Liver (tissue), 9 donors: ENCODE data around the gene OR10A2. TPM values are rescaled to one million over a fixed set of nuclear protein-coding genes. Genes with fewer than 3 reads are reported as not detected.

Experiments
- DNase-seq: peaks from one replicate; pipeline ENCODE4 v3.0.0-alpha.2; 2017; ENCODE audit warnings: low spot score
- H3K27ac ChIP-seq, 2 donors: one replicate each; pipeline ENCODE4 v1.7.0; 2013; ENCODE audit warnings: inconsistent platforms in 2 of 2, low read length in 2 of 2, control low read depth in 1 of 2, low read depth in 1 of 2, mild to moderate bottlenecking in 1 of 2
- H3K27me3 ChIP-seq, 4 donors: one replicate each; pipeline versions ENCODE4 v1.6.1 to v1.7.0; 2013; ENCODE audit warnings: low read length in 3 of 4, inconsistent platforms in 1 of 4, mild to moderate bottlenecking in 1 of 4, moderate library complexity in 1 of 4; ENCODE audit not compliant: control insufficient read depth in 4 of 4, insufficient read depth in 4 of 4
- H3K36me3 ChIP-seq, 4 donors: one replicate each; pipeline versions ENCODE4 v1.6.1 to v1.7.0; 2013; ENCODE audit warnings: low read length in 3 of 4, mild to moderate bottlenecking in 3 of 4, low read depth in 1 of 4, moderate library complexity in 1 of 4; ENCODE audit not compliant: control insufficient read depth in 4 of 4, insufficient read depth in 3 of 4
- H3K4me1 ChIP-seq, 4 donors: one replicate each; pipeline versions ENCODE4 v1.6.1 to v1.7.0; 2013; ENCODE audit warnings: low read length in 3 of 4, mild to moderate bottlenecking in 3 of 4, moderate library complexity in 1 of 4; ENCODE audit not compliant: control insufficient read depth in 4 of 4, insufficient read depth in 4 of 4
- H3K4me3 ChIP-seq, 3 donors: one replicate each; pipeline versions ENCODE4 v1.6.1 to v1.7.0; 2013; ENCODE audit warnings: low read length in 3 of 3, control low read depth in 1 of 3, low read depth in 1 of 3, mild to moderate bottlenecking in 1 of 3
- H3K9ac ChIP-seq, 2 donors: one replicate each; pipeline ENCODE4 v1.7.0; 2013; ENCODE audit warnings: low read length in 2 of 2, mild to moderate bottlenecking in 2 of 2, moderate library complexity in 2 of 2, control low read depth in 1 of 2, low read depth in 1 of 2
- H3K9me3 ChIP-seq, 4 donors: one replicate each; pipeline versions ENCODE4 v1.6.1 to v1.7.0; 2013; ENCODE audit warnings: low read length in 3 of 4; ENCODE audit not compliant: control insufficient read depth in 4 of 4
- EGR1 ChIP-seq, 2 donors: IDR thresholded peaks; 2 replicates each; pipeline ENCODE4 v1.6.1; 2016 to 2018; ENCODE audit warnings: antibody characterized with exemption in 2 of 2, low read depth in 2 of 2
- FOXA1 ChIP-seq: IDR thresholded peaks from 2 replicates; pipeline ENCODE4 v1.6.1; 2016; ENCODE audit warnings: antibody characterized with exemption
- FOXA2 ChIP-seq: IDR thresholded peaks from 2 replicates; pipeline ENCODE4 v1.6.1; 2016; ENCODE audit warnings: antibody characterized with exemption
- HNF4A ChIP-seq, 2 donors: conservative IDR thresholded peaks; 2 replicates each; pipeline ENCODE4 v1.6.1; 2016; ENCODE audit warnings: antibody characterized with exemption in 2 of 2, mild to moderate bottlenecking in 2 of 2
- HNF4G ChIP-seq: IDR thresholded peaks from 2 replicates; pipeline ENCODE4 v1.6.1; 2016; ENCODE audit warnings: antibody characterized with exemption
- JUND ChIP-seq, 2 donors: IDR thresholded peaks; 2 replicates each; pipeline ENCODE4 v1.6.1; 2016; ENCODE audit warnings: antibody characterized with exemption in 2 of 2
- NR2F2 ChIP-seq: IDR thresholded peaks from 2 replicates; pipeline ENCODE4 v1.6.1; 2016; ENCODE audit warnings: antibody characterized with exemption
- RAD21 ChIP-seq, 2 donors: IDR thresholded peaks; 2 replicates each; pipeline ENCODE4 v1.6.1; 2016; ENCODE audit warnings: antibody characterized with exemption in 2 of 2, mild to moderate bottlenecking in 2 of 2
- RXRA ChIP-seq, 2 donors: IDR thresholded peaks; 2 replicates each; pipeline ENCODE4 v1.6.1; 2017 to 2018; ENCODE audit warnings: antibody characterized with exemption in 2 of 2, mild to moderate bottlenecking in 1 of 2
- SP1 ChIP-seq: IDR thresholded peaks from 2 replicates; pipeline ENCODE4 v1.6.1; 2018; ENCODE audit warnings: antibody characterized with exemption, mild to moderate bottlenecking
- TAF1 ChIP-seq: conservative IDR thresholded peaks from 2 replicates; pipeline ENCODE4 v1.6.1; 2016; ENCODE audit warnings: antibody characterized with exemption, mild to moderate bottlenecking
- YY1 ChIP-seq: IDR thresholded peaks from 2 replicates; pipeline ENCODE4 v1.6.1; 2016; ENCODE audit warnings: antibody characterized with exemption, mild to moderate bottlenecking
- WGBS: extraction: QIAGEN DNeasy Blood & Tissue Kit; methylation state at CpG from one replicate; pipeline ENCODE4 v1.1.7; 2013; 5-methylcytosine and 5-hydroxymethylcytosine counted together
- polyA plus RNA-seq, 2 donors: library from polyadenylated mRNA; stranded (reverse) in 1 of 2; unstranded in 1 of 2; fragments of 200-250 nt in 1 of 2; fragments of >200 nt in 1 of 2; fragmentation: Nextera tagmentation in 1 of 2; extraction: Ambion mirVana in 1 of 2; gene quantifications; one replicate each; pipeline versions ENCODE4 v1.2.1 to v1.2.3, GENCODE V29; 2013 to 2015
- total RNA-seq, 2 donors: library from RNA; depleted of rRNA; stranded (reverse); fragments of >200 nt; gene quantifications; one replicate each; pipeline ENCODE4 v1.2.3, GENCODE V29; 2014
- TF ChIP-seq, protein P1 (sequence below): IDR thresholded peaks from 2 replicates; pipeline ENCODE4 v1.6.1; 2016; ENCODE audit warnings: antibody characterized with exemption
- TF ChIP-seq, protein P2 (sequence below): IDR thresholded peaks from 2 replicates; pipeline ENCODE4 v1.6.1; 2016; ENCODE audit warnings: antibody characterized with exemption
- TF ChIP-seq, protein P3 (sequence below): IDR thresholded peaks from 2 replicates; pipeline ENCODE4 v1.6.1; 2016; ENCODE audit warnings: antibody characterized with exemption
- TF ChIP-seq, protein P4 (sequence below): IDR thresholded peaks from 2 replicates; pipeline ENCODE4 v1.6.1; 2016; ENCODE audit warnings: antibody characterized with exemption, mild to moderate bottlenecking
- donor health status: healthy.
- donor health status: healthy.
- donor health status: healthy.
- donor health status: healthy.
- donor health status: healthy.

The OR10A2 gene
- total and polyA plus RNA-seq, 4 donors = not detected

DNA sequence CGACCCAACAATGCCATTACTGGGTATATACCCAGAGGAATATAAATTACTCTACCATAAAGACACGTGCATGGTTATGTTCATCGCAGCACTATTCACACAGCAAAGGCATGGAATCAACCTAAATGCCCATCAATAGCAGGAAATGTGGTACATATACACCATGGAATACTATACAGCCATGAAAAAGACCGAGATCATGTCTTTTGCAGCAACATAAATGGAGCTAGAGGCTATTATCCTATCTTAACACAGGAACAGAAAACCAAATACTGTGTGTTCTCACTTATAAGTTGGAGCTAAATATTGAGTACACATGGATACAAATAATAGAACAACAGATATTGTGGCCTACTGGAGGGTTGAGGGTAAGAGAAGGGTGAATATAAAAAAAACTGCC, 26.0 kb downstream of the OR10A2 start:
- Histone ChIP-seq H3K9me3 (no peaks in the 10 kb centered on the region), H3K4me3 (no peak overlapping the region), H3K9ac (no peak overlapping the region), H3K4me1 (no peaks in the 10 kb centered on the region), H3K27ac (no peak overlapping the region), H3K27me3 (peaks cover 0 to 10% (median 2%) of the 10 kb centered on the region in 4 donors), H3K36me3 (no peaks in the 10 kb centered on the region)
- 86% methylated on average over 4 of the region's 4 CpGs for WGBS
- DNase-seq = no peak
- TF ChIP-seq JUND (IDR thresholded peaks at IDR 0.05) (no peak), SP1 (no peak), RAD21 (IDR thresholded peaks at IDR 0.05) (no peak), RXRA (IDR thresholded peaks at IDR 0.05) (no peak), YY1 (no peak), TAF1 (no peak), NR2F2 (no peak), HNF4A (conservative IDR thresholded peaks at IDR 0.05) (no peak)
- TF ChIP-seq, protein P1, sequence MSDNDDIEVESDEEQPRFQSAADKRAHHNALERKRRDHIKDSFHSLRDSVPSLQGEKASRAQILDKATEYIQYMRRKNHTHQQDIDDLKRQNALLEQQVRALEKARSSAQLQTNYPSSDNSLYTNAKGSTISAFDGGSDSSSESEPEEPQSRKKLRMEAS = no peak
- TF ChIP-seq, protein P2, sequence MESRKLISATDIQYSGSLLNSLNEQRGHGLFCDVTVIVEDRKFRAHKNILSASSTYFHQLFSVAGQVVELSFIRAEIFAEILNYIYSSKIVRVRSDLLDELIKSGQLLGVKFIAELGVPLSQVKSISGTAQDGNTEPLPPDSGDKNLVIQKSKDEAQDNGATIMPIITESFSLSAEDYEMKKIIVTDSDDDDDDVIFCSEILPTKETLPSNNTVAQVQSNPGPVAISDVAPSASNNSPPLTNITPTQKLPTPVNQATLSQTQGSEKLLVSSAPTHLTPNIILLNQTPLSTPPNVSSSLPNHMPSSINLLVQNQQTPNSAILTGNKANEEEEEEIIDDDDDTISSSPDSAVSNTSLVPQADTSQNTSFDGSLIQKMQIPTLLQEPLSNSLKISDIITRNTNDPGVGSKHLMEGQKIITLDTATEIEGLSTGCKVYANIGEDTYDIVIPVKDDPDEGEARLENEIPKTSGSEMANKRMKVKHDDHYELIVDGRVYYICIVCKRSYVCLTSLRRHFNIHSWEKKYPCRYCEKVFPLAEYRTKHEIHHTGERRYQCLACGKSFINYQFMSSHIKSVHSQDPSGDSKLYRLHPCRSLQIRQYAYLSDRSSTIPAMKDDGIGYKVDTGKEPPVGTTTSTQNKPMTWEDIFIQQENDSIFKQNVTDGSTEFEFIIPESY = no peak

DNA sequence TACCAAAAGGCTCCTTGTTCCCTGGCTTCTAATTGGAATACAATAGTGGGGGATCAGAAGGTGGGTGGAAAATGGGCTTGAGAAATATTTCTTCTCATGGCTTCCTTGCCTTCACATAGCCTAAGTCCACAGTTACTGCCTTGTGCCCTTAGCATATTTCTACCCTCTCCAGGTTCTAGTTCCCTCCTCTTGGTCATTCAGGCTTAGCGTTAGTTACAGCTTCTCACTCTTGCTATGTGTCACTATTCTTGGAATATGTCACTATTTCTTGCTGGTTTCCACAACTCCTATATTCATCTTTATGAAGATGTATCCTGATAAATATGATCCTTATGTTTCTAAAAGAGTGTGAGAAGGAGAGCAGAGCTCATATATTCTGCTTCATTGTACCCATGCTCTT, 27.0 kb downstream of the OR10A2 start:
- H3K36me3 ChIP-seq = no peaks in the 10 kb centered on the region
- peaks cover 0 to 7% (median 0%) of the 10 kb centered on the region in 4 donors for H3K27me3 ChIP-seq
- no peak for DNase-seq
- 72% methylated on average over 1 of the region's 1 CpG for WGBS
- H3K4me3 ChIP-seq = no peak overlapping the region
- H3K27ac ChIP-seq = no peak overlapping the region
- H3K9me3 ChIP-seq = no peaks in the 10 kb centered on the region
- no peak for TF ChIP-seq FOXA1
- TF ChIP-seq, protein P3, sequence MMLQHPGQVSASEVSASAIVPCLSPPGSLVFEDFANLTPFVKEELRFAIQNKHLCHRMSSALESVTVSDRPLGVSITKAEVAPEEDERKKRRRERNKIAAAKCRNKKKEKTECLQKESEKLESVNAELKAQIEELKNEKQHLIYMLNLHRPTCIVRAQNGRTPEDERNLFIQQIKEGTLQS = no peak
- no peak for TF ChIP-seq FOXA2
- TF ChIP-seq SP1 = no peak
- TF ChIP-seq YY1 = no peak
- no peak for TF ChIP-seq TAF1
- no peak for TF ChIP-seq HNF4G
- TF ChIP-seq, protein P4, sequence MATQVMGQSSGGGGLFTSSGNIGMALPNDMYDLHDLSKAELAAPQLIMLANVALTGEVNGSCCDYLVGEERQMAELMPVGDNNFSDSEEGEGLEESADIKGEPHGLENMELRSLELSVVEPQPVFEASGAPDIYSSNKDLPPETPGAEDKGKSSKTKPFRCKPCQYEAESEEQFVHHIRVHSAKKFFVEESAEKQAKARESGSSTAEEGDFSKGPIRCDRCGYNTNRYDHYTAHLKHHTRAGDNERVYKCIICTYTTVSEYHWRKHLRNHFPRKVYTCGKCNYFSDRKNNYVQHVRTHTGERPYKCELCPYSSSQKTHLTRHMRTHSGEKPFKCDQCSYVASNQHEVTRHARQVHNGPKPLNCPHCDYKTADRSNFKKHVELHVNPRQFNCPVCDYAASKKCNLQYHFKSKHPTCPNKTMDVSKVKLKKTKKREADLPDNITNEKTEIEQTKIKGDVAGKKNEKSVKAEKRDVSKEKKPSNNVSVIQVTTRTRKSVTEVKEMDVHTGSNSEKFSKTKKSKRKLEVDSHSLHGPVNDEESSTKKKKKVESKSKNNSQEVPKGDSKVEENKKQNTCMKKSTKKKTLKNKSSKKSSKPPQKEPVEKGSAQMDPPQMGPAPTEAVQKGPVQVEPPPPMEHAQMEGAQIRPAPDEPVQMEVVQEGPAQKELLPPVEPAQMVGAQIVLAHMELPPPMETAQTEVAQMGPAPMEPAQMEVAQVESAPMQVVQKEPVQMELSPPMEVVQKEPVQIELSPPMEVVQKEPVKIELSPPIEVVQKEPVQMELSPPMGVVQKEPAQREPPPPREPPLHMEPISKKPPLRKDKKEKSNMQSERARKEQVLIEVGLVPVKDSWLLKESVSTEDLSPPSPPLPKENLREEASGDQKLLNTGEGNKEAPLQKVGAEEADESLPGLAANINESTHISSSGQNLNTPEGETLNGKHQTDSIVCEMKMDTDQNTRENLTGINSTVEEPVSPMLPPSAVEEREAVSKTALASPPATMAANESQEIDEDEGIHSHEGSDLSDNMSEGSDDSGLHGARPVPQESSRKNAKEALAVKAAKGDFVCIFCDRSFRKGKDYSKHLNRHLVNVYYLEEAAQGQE = no peak
- no peak for TF ChIP-seq NR2F2
- TF ChIP-seq EGR1 (IDR thresholded peaks at IDR 0.05; ENCODE audit: low read depth in 2 of 2) = no peak
- no peak for TF ChIP-seq HNF4A (conservative IDR thresholded peaks at IDR 0.05)
- TF ChIP-seq JUND (IDR thresholded peaks at IDR 0.05) = no peak
- H3K9ac ChIP-seq = no peak overlapping the region
- H3K4me1 ChIP-seq = no peaks in the 10 kb centered on the region
